ENCODE measurements around the gene PMEPA1. TPM values are rescaled to one million over a fixed set of nuclear protein-coding genes. Genes with fewer than 3 reads are reported as not detected.

PMEPA1 gene
- total and polyA plus RNA-seq, 2 donors (not counting 3 experiments of a cell fraction or from before 2014, with no cell fraction given) = 31.6 to 33.2 TPM

GRCh38 chr20:57608516-57608915 is 101.3 kb downstream of the PMEPA1 start:
- no peaks in the 10 kb centered on the region for H3K36me3 ChIP-seq (ENCODE audit: control insufficient read depth in 2 of 2, extremely low read depth in 1 of 2, insufficient read depth in 2 of 2, low read length in 2 of 2)
- TF ChIP-seq EZH2 (IDR thresholded peaks at IDR 0.05; ENCODE audit: borderline replicate concordance, low read depth, low read length, severe bottlenecking) = no peak
- no peak for TF ChIP-seq POLR2A (IDR thresholded peaks at IDR 0.05; ENCODE audit: low read depth, low read length)
- TF ChIP-seq FOS (IDR thresholded peaks at IDR 0.05; ENCODE audit: borderline replicate concordance, insufficient read depth, low read length) = no peak
- no peak for TF ChIP-seq GATA2 (IDR thresholded peaks at IDR 0.05; ENCODE audit: insufficient read depth, insufficient read length, low read depth, low read length)
- no peak for TF ChIP-seq CTCF (IDR thresholded peaks at IDR 0.05; ENCODE audit: extremely low read depth in 1 of 2, insufficient read depth in 1 of 2, low read depth in 1 of 2, low read length in 2 of 2)
- no peak for TF ChIP-seq JUN (IDR thresholded peaks at IDR 0.05; ENCODE audit: borderline replicate concordance, insufficient read depth, insufficient read length, low read depth)
- no peak for TF ChIP-seq MAX (IDR thresholded peaks at IDR 0.05; ENCODE audit: insufficient read depth, insufficient read length)
- no peaks in the 10 kb centered on the region for H4K20me1 ChIP-seq (replicated peaks; ENCODE audit: control insufficient read depth, extremely low read depth, insufficient read depth, low read length)
- H3K79me2 ChIP-seq (ENCODE audit: control insufficient read depth, insufficient read depth, low read length) = no peaks in the 10 kb centered on the region
- FAIRE-seq = no peak
- no peak overlapping the region for H3K27ac ChIP-seq (ENCODE audit: insufficient read depth, low read depth, low read length)
- ChIA-PET POLR2A (no interaction called here), CTCF (no interaction called here)
- no peaks in the 10 kb centered on the region for H3K9me1 ChIP-seq (replicated peaks; ENCODE audit: control insufficient read depth, extremely low read depth, insufficient read depth, low read length)
- H3K27me3 ChIP-seq (ENCODE audit: control insufficient read depth in 2 of 2, insufficient read depth in 2 of 2, low read length in 2 of 2) = no peaks in the 10 kb centered on the region
- DNase-seq (ENCODE audit: low read depth, low spot score) = no peak
- H3K9me3 ChIP-seq (replicated peaks; ENCODE audit: control insufficient read depth, insufficient read depth, low read length) = no peaks in the 10 kb centered on the region
- no peak overlapping the region for H2AFZ ChIP-seq (ENCODE audit: low read depth, low read length)
- no peak overlapping the region for H3K9ac ChIP-seq (replicated peaks; ENCODE audit: extremely low read depth, insufficient read depth, low read length)
- no peak overlapping the region for H3K4me2 ChIP-seq (ENCODE audit: insufficient read depth, low read length)
- dilution Hi-C loops (cut with MboI; ENCODE audit: extremely low pct_ligation_motif_present, low sequenced_read_pairs) = no loop called here
- H3K4me3 ChIP-seq (replicated peaks in 1 of 3; ENCODE audit: insufficient read depth in 1 of 3, low read depth in 1 of 3, low read length in 3 of 3) = no peak overlapping the region
- no TSS peak for BruUV-seq (replicated peaks)
- no peaks in the 10 kb centered on the region for H3K4me1 ChIP-seq (ENCODE audit: control insufficient read depth, extremely low read depth, insufficient read depth, low read length)
- intact Hi-C loops (cut with micrococcal nuclease) = no loop called here

Data from endothelial cell of umbilical vein (primary cell).